GM21717 (cell line): ENCODE measurements around the gene ABAT.

Experiments
- ATAC-seq: cut with Tn5 transposase; IDR thresholded peaks from one replicate; pipeline ENCODE4 v1.9.1; 2021; ENCODE audit warnings: mild to moderate bottlenecking, moderate library complexity; ENCODE audit not compliant: unreplicated experiment

ABAT gene

DNA sequence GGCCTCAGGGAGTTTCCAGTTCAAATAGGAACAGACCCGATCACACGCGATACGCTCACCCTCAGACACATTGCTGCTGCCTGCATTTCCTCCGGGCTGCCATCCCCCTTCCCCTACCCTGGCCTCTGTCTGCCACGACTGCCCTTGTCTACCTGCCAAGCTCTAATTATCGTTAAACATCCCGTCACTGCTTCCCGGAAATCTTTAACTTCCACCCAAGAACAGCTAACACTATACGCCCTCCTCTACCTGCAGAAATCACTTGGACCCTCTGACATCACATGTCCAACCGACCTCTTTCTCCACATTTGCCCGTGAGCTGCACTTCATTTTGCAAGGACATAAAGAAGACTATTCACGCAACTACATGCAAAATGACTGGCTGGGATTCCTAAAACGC, 40.4 kb downstream of the ABAT start:
- ATAC-seq = no peak

DNA sequence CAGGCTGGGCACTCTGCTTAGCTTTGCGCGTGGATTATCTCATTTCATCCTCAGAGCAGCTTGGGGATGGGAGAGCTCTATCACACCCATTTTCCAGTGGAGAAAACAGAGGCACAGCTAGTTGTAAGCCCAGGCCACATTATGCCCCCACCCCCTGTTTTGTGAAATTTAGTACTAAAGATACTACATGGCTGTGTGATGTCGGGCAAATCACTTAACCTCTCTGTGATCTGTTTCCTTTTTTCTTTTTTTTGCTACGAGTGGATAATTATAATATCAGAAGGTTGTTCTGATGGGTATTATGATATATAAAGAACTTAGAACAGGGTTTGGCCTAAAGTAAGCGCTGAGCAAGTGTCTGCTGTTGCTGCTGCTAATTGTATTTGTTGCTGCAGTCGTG, 41.6 kb downstream of the ABAT start:
- no peak for ATAC-seq

DNA sequence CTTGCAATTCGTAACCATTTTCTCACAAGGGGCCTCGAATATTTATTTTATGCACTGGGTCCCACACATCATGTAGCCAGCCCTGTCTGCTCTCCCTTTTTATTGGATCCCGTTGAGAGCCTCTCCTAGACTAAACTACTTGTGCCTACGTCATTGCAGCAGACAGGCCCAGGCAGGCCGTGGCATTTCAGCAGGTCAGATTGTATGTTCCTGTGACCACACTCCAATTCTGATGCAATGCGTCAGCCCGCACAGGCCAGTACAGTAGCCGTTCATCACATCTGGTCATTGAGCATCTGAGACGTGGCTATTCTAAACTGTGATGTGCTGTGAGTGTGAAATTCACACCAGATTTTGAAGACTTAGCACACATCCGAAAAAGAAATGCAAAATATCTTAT, 42.2 kb downstream of the ABAT start:
- no peak for ATAC-seq

DNA sequence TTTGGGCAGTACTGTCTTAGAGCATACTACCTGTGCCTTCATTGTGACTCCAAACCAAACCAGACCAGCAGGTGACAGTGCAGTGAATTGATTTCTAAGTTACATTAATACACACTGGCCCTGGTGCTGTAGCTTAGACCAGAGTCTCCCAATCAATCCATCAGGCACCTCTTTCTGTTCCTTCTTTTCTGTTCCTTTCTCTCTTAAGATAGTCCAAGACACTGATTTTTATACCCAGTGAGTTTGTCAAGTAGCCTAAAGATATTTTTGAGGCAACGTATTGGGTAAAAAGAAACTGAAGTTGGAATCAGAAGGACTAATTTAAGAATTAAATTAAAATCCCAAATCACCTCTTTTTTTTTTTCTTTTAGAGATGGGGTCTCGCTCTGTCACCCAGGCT, 43.1 kb downstream of the ABAT start:
- ATAC-seq = no peak

DNA sequence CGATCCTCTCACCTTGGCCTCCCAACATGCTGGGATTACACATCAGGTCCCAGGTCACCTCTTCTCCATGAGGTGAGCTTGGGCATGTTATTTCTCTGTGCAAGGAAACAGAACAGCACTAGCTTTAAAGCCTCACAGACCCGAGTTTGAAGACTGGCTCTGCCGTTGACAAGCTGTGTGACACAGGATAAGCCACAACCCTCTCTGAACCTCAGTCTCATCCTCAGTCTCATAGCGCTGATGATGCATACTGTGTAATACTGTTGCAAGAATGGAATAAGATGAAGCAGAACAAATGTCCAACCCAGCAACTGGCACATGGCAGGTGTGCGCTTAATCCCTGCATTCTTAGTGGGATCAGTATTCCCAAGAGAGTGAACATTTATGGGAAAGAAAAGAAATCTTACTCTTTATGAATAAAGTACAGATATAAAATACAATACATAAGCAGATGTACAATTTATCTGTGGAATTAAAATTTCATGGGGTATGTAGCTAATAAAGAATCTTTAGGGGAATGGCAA, 43.5 kb downstream of the ABAT start:
- ATAC-seq = no peak

DNA sequence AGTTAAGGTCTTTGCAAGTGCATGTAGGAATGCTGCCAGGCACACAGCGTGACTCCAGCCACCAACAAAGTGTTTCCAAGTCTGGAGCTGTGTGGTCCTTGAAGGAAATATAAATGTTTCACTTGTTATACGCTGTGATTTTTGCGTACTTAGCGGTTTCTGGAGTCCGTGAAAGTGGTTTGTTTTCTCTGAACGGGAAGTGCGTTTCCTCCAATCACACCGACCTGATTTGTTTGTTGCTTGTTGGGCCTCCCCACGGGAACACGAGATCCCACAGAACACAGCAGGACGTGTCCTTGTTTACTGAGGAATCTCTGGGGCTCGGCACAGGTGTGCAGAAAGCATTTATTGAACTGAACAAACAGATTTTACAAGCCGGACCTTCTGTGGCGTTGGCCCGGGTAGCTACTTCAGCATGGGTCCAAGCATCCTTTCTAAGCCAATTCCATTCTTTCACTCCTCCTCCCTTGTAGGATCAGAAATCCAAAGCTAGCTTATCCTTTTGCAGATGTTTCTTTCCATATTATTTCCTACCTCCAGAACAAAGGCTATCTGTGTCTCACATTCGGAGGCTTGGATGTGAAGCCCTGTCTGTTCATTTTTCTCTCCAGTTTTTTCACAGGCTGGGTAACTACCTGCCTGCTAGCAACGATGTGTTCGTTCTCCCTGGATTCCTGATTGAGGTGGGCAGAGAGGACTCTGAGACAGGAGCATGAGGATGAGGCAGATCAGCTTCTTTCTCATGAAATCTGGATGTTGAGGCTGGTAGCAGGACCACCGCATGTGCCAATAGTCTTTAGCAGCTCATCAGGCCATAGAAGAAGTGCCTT, 44.6 kb downstream of the ABAT start:
- ATAC-seq = no peak

DNA sequence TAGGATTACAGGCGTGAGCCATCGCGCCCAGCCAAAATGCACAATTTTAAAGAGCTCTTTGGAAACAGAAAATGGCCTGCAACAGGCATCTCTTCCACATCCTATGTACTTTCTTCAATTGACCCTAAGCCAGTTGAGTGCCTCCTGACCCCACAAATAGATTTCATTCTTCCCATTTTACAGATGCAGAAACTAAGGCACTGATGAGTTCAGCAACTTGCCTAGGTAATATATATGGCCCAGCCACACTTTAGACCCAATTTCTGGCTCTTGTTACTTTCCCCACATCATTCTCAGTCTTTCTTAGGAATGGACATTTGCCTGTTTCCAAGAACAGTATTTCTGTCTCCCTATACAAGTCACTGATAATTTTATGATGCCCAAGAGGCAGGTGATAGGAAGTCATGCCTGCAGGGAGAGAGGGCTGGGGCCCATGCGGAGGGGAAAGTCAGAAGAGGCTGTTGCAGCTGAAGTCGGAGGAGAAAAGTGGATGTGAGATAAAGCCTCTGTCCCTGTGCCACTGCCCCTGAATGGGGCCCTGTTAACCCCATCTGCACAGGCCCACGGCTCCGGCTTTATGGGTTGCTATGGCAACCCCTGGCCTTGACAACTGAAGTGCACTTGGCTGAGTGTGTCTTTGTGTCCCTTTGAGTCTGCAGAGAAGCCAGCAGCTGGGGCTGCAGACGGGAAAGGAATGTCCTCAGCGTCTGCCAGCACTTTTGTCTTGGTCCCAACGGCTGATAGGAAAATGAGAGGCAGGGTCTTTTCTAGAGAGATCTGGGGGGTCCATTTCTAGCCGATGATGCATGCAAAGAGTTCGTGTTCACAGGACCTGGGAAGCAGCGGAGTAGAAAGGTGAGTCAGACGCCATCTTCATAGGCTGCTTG, 45.9 kb downstream of the ABAT start:
- no peak for ATAC-seq

DNA sequence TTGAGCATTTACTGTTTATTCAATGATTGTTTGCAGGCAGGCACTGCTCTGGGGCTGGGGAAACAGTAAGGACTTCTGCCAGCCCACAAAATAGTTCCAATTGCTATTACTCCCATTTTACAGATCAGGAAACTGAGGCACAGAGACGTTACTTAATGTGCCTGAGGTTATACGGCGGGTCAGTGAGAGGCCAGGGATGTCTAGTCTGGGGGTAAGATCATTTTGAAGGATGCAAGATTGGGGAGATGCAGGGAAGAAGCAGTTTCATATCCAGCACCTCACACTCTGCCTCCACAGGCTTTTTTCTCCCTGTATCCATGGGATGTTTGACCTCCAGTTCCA, 46.5 kb downstream of the ABAT start:
- no peak for ATAC-seq

DNA sequence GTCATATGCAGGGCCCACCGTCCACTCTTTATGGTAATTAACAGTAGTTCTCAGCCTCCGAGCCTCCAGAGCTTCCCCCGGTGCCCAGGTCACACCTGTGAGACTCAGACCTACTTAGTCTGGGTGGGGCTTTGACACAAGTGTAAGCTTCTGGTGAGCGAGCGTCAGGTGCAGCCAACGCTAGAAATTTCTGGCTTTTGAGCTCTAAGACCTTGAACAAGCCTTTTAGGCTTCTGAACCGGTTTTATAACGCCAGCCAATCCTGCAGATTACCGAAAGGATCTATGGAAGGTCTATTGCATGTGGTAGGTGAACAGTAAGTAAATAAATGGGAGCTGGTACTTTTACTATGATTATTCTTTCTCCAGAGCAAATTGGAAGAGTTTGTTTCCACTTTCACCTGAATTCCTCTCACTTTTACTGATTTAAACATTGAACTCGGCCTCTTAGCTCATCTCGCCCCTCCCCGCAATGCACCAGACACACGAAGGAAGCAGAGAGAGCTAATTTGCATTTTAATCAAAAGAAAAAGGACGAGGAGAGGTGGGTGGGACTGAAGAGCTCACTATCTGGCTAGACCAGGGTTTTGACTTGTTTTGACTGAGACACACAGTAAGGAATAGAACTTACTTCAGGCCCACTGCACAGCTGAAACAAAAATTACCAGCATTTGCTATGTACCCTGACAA, 47.1 kb downstream of the ABAT start:
- no peak for ATAC-seq

DNA sequence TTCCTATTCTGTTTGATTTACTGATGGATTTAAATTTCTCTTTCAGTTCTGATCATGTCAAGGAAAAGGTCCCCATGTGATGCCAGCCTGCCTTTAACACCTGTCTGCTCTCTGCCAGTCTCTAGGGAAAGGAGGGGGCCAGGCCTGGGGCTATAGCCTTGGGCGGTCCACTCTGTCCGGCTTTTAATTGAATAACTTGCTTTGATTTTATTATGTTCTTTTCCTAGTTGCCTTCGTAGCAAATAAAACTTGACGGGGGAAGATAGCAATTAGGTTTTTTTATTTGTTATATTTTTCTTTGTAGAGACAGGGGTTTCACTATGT, 47.6 kb downstream of the ABAT start:
- no peak for ATAC-seq

DNA sequence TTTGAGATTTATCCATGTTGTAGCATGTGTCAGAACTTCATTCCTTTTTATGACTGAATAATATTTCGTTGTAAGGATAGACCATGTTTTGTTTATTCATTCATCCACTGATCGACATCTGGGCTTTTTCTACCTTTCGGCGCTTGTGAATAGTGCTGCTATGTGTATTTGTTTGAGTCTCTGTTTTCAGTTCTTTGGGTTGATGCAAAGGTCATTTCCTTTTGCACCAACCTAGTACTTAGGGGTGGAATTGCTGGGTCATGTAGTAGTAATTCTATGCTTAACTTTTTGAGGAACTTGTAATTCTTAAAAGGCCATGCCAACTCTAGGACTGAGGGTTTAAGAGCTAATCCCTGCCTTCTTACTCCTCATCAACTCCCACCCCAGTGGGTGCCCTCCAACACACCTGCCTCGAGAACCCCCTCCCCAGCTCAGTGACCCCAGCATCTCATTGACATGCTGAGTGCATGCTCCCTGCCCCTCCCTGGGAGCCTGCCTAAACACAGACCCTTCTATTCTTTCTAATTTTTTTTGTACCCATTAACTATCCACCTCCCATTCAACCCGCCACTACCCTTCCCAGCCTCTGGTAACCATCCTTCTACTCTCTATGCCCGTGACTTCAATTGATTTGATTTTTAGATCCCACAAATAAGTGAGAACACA, 51.2 kb downstream of the ABAT start:
- no peak for ATAC-seq

DNA sequence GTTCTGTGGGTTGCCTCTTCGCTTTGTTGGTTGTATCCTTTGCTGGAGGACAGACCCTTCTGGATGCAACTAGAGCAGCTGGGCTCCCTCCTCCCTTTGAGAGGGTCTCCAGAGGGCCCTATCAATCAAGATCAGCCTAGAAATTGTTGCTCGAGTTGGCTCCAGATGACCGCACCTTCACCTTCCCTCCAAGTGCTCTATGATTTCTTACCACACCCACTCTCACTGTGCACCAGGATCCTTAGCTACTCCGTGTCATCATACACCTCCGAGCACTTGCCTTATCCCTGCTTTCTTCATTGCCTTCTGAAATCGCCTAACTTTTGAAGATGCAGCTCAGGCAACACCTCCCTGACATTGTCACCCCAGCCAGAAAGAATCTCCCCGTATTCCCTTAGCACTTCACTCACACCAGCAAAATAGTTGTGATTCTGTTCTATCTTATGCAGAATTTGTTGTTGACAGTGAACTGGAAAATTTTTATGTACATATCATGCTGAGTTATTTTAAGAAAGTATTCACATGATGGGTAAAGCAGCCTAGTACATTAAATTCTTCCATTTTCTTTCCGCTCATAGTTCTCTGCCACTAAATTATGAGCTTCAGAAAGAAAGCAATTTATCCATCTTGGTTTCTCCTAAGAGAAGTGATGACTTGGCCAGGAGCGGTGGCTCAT, 52.9 kb downstream of the ABAT start:
- ATAC-seq = no peak

DNA sequence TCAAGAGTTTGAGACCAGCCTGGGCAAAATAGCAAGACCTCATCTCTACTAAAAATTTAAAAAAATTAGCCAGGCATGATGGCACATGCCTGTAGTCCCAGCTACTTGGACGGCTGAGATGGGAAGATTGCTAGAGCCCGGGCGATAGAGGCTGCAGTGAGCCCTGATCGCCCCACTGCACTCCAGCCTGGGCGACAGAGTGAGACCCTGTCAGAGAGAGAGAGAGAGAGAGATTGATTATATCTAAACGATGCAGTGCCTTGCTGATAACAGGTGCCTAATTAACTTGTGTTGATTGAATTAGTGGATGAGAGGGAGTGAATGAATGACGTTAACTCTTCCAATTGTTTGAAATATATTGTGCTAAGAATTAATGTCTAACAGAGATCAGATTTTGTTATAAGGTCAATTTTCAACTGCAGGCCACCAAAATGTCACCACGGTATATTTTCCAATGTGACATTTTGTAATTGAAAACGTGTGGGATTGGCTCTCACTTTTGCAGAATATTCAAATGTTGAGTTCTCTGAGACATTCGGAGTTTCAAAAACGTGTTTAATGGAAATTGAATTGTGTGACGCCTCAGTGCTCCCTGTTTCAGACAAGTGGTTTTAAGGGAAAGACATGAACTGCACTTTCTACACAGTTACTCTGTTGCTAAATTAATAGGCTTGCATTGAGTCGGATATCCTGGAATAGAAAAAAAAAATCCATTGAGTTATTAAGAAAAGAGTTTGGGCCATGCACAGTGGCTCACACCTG, 53.6 kb downstream of the ABAT start:
- ATAC-seq = no peak

DNA sequence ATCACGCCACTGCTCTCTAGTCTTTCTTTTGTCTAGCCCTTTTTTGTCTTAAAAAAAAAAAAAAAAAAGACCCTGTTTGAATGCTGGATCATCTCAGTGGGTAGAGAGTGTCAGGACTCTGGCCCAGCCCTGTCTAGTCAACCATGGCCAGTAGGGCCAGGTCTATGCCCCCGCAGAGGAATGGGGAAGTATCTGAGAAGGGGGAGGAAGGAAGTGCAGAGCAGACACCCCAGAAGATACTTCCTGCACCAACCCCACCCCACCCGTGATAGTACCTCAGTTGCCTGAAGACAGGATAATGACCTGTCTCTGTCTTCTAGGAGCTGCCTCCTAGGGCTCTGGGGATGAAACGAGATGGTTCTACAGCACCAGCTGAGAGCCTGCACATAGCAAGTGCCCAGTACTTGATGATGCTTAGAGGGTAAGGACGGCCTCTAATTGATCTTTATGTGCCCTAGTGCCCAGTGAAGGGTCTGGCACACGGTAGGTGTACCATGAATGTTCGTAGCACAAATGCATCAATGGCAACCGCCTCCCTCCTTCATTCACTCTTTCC, 55.4 kb downstream of the ABAT start:
- no peak for ATAC-seq

DNA sequence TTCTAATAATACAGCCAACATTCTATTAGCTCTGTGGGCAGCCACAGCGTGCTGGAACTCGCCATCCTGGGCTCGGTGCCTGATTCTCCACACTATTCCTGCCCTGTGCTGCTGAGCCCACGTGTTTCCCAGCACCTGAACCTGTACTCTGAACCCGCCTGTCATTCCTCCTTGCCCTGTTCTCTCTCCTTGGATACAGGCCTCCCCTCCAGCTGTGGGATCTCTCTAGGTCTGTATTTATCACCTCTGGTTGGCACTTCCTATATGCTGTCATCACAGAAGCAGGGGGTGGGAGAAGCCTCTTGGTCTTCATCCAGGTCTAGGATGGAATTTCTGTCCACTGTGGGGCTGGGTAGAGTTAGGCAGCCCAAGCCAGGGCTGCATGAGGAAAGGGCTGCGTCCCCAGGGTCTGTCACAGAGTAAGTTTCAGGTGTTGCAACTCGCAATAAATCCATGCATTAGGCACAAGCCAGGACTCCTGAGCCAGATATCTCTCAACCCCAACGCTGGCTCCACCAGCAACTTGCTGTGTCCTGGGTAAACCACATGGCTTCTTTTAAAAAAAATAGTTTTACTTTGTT, 56.0 kb downstream of the ABAT start:
- ATAC-seq = no peak

DNA sequence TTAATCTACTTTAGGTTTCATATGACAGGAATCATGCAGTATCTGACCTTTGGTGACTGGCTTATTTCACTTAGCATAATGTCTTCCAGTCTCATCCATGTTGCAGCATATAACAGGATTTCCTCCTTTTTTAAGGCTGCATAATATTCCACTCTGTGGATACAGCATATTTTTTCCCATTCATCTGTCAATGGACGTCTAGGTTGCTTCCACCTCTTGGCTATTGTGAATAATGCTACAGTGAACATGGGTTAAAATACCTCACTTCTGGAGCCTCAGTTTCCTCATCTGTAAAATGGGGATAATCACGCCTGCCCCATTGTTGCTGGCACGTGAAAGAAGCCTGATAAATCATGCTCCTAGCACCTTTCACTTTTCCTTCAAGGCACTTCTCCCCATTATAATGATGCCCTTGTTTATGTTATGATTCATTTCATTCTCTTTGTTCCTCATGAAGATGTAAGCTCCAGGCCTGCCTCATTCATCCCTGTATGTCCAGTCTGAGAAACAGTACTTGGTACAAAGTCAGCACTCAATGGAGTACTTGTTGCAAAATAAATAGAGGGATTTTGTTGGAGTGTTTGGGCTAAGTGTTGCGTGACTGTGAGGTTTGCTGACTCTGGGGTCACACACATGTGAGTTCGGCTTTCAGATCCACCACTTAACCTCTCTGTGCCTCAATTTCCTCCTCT, 59.6 kb downstream of the ABAT start:
- ATAC-seq = no peak

DNA sequence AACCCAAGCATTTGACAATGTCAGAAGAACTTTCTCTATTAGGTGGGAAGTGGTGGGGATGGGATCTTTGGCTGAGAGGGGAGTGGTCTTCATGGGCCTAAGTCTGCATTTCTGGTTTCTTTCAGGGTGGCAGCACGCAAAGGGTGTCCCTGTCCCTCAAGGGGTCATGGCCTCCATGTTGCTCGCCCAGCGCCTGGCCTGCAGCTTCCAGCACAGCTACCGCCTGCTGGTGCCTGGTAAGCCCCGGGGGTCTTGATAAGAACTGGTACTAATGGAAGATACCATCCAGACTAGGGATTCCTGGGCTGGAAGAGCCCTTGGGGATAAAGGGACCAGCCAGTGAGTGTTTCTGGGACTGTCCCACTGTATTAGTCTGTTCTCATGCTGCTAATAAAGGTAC, 61.2 kb downstream of the ABAT start:
- no peak for ATAC-seq

DNA sequence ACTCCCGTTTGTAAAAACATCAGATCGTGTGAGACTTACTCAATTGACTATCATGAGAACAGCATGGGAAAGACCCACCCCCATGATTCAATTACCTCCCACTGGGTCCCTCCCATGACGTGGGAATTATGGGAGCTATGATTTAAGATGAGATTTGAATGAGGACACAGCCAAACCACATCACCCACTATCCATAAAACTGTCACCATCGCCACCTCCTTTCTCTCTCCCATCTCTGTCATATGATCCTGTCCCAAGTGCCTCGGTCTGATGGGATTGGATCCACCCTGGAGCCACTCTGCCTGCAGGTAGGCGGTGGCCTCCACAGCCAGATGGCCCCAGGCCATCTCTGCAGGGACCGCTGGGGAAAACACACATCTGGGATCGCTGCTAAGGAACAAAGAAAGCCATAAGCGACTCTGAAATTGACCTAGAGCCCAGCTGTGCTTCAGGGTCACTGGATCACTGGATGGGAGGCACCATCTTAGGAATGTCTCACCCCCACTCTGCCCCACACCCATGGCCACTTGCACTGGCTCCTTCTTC, 61.8 kb downstream of the ABAT start:
- ATAC-seq = no peak
